GM19328 (cell line): Measurements from ENCODE around the gene RABGAP1L.

ENCODE experiments used
- ATAC-seq: cut with Tn5 transposase; IDR thresholded peaks from one replicate; pipeline ENCODE4 v1.9.1; 2021; ENCODE audit warnings: mild to moderate bottlenecking, moderate library complexity; ENCODE audit not compliant: unreplicated experiment

RABGAP1L gene

GRCh38 chr1:174742805-174743653, 583.7 kb downstream of the RABGAP1L start:
- no peak for ATAC-seq

GRCh38 chr1:174743654-174744561, 584.6 kb downstream of the RABGAP1L start:
- ATAC-seq, result no peak

GRCh38 chr1:174744886-174745285, 585.6 kb downstream of the RABGAP1L start:
- no peak for ATAC-seq

- ATAC-seq, result no peak
Observed at GRCh38 chr1:174746024-174746808, 586.9 kb downstream of the RABGAP1L start.

- ATAC-seq, result no peak
Observed at GRCh38 chr1:174747613-174748012, 588.3 kb downstream of the RABGAP1L start.

- ATAC-seq, result no peak
Observed at GRCh38 chr1:174748586-174748985, 589.3 kb downstream of the RABGAP1L start.

- ATAC-seq, result no peak
Observed at GRCh38 chr1:174753131-174753530, 593.8 kb downstream of the RABGAP1L start.

GRCh38 chr1:174761335-174761734, 602.0 kb downstream of the RABGAP1L start:
- no peak for ATAC-seq

GRCh38 chr1:174761901-174762585, 602.7 kb downstream of the RABGAP1L start:
- ATAC-seq, result no peak

- ATAC-seq, result no peak
Observed at GRCh38 chr1:174764191-174764590, 604.9 kb downstream of the RABGAP1L start.

- no peak for ATAC-seq
Observed at GRCh38 chr1:174766727-174767126, 607.4 kb downstream of the RABGAP1L start.

- ATAC-seq, result no peak
Observed at GRCh38 chr1:174768516-174768915, 609.2 kb downstream of the RABGAP1L start.

- ATAC-seq, result no peak
Observed at GRCh38 chr1:174768949-174769348, 609.6 kb downstream of the RABGAP1L start.

- no peak for ATAC-seq
Observed at GRCh38 chr1:174769961-174770549, 610.7 kb downstream of the RABGAP1L start.

- ATAC-seq, result no peak
Observed at GRCh38 chr1:174775621-174776020, 616.3 kb downstream of the RABGAP1L start.

GRCh38 chr1:174777262-174777661, 617.9 kb downstream of the RABGAP1L start:
- no peak for ATAC-seq

- ATAC-seq, result no peak
Observed at GRCh38 chr1:174785510-174785909, 626.2 kb downstream of the RABGAP1L start.

- ATAC-seq, result no peak
Observed at GRCh38 chr1:174786358-174786757, 627.0 kb downstream of the RABGAP1L start.

- ATAC-seq, result no peak
Observed at GRCh38 chr1:174786760-174787159, 627.4 kb downstream of the RABGAP1L start.

GRCh38 chr1:174788981-174789380, 629.7 kb downstream of the RABGAP1L start:
- ATAC-seq, result no peak
